Measurements from ENCODE around the gene LONRF2. TPM values are rescaled to one million over a fixed set of nuclear protein-coding genes. Genes with fewer than 3 reads are reported as not detected.

Gene LONRF2
- total RNA-seq, 1 donor from 2014 or later = 9.2 TPM

GRCh38 chr2:100241236-100241635 is 81.1 kb downstream of the LONRF2 start:
- Mint-ChIP-seq H3K4me3 (ENCODE audit: low read depth) (no peak overlapping the region), H3K27me3 (peaks cover 32% of the 10 kb centered on the region), H3K27ac (no peak overlapping the region), H3K4me1 (ENCODE audit: low read depth) (peaks cover 11% of the 10 kb centered on the region), H3K36me3 (ENCODE audit: insufficient read depth) (no peaks in the 10 kb centered on the region), H3K9me3 (ENCODE audit: low read depth) (no peaks in the 10 kb centered on the region)
- DNase-seq (ENCODE audit: low spot score, unreplicated experiment) = no peak
- TF ChIP-seq CTCF (IDR thresholded peaks at IDR 0.05; ENCODE audit: unreplicated experiment) = no peak

DNA sequence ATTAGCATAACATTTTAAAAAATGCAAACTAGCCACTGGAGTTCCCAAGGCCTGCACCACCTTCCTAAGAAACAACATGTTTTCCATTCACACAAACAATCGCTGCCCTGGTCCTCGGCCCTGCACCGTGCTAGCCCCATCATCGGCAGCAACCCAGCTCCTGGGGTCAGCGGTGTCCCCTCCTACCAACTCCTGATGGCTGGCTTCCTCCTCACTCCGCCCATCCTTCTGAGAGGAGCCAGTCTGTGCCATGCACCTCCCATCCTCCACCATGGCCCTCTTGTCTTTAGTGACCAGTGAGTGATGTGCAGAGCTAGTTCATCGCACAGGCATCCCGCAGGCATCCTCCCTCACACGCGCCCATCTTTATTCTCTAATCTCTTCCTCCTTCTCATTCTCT is 81.9 kb downstream of the LONRF2 start:
- peaks cover 11% of the 10 kb centered on the region for H3K4me1 Mint-ChIP-seq (ENCODE audit: low read depth)
- H3K27ac Mint-ChIP-seq = no peak overlapping the region
- no peaks in the 10 kb centered on the region for H3K36me3 Mint-ChIP-seq (ENCODE audit: insufficient read depth)
- no peak for TF ChIP-seq CTCF (IDR thresholded peaks at IDR 0.05; ENCODE audit: unreplicated experiment)
- no peak for DNase-seq (ENCODE audit: low spot score, unreplicated experiment)
- peaks cover 30% of the 10 kb centered on the region for H3K27me3 Mint-ChIP-seq
- no peaks in the 10 kb centered on the region for H3K9me3 Mint-ChIP-seq (ENCODE audit: low read depth)
- H3K4me3 Mint-ChIP-seq (ENCODE audit: low read depth) = no peak overlapping the region

- Mint-ChIP-seq H3K27me3 (peaks cover 27% of the 10 kb centered on the region), H3K9me3 (ENCODE audit: low read depth) (no peaks in the 10 kb centered on the region), H3K4me3 (ENCODE audit: low read depth) (no peak overlapping the region), H3K36me3 (ENCODE audit: insufficient read depth) (no peaks in the 10 kb centered on the region), H3K4me1 (ENCODE audit: low read depth) (peaks cover 18% of the 10 kb centered on the region), H3K27ac (no peak overlapping the region)
- DNase-seq (ENCODE audit: low spot score, unreplicated experiment) = no peak
- TF ChIP-seq CTCF (IDR thresholded peaks at IDR 0.05; ENCODE audit: unreplicated experiment) = no peak
These were observed 82.7 kb downstream of the LONRF2 start for GRCh38 chr2:100239486-100240210.

DNA sequence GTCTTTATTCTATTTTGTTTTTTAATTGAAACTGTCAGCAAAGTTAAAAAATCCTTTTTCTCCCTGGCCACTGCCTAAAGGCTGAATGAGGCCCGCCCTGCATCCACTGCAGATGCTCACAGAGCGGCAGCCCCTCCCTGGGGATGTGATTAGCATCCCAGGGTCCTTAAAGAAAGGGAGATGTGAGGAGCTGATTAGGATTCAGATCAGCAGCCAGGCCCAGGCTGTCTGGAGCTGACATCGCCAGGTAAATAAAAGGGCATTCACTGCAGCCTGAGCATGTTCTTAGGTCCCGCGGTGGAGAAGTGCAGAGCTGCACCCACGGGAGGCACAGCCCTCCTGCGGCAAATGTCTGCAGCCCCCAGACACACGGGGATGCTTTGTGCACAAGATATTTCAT is 83.8 kb downstream of the LONRF2 start:
- TF ChIP-seq CTCF (IDR thresholded peaks at IDR 0.05; ENCODE audit: unreplicated experiment) = no peak
- no peak overlapping the region for H3K4me3 Mint-ChIP-seq (ENCODE audit: low read depth)
- no peak overlapping the region for H3K27ac Mint-ChIP-seq
- no peaks in the 10 kb centered on the region for H3K9me3 Mint-ChIP-seq (ENCODE audit: low read depth)
- H3K36me3 Mint-ChIP-seq (ENCODE audit: insufficient read depth) = no peaks in the 10 kb centered on the region
- peaks cover 27% of the 10 kb centered on the region for H3K27me3 Mint-ChIP-seq
- no peak for DNase-seq (ENCODE audit: low spot score, unreplicated experiment)
- H3K4me1 Mint-ChIP-seq (ENCODE audit: low read depth) = peaks cover 18% of the 10 kb centered on the region

- H3K4me3 Mint-ChIP-seq (ENCODE audit: low read depth) = no peak overlapping the region
- no peaks in the 10 kb centered on the region for H3K36me3 Mint-ChIP-seq (ENCODE audit: insufficient read depth)
These were observed 84.5 kb downstream of the LONRF2 start for GRCh38 chr2:100237770-100238169.

More at GRCh38 chr2:100237770-100238169, 84.5 kb downstream of the LONRF2 start:
- no peak for DNase-seq (ENCODE audit: low spot score, unreplicated experiment)
- Mint-ChIP-seq H3K27ac (no peak overlapping the region), H3K27me3 (peaks cover 26% of the 10 kb centered on the region), H3K9me3 (ENCODE audit: low read depth) (no peaks in the 10 kb centered on the region), H3K4me1 (ENCODE audit: low read depth) (peaks cover 18% of the 10 kb centered on the region)
- peak; percentile 10 for TF ChIP-seq CTCF (IDR thresholded peaks at IDR 0.05; ENCODE audit: unreplicated experiment)

All from progenitor cell of endocrine pancreas (in vitro differentiated cells).